Type B pancreatic cell (in vitro differentiated cells): ENCODE data around the gene CLDN22. TPM values are rescaled to one million over a fixed set of nuclear protein-coding genes. Genes with fewer than 3 reads are reported as not detected.

ENCODE experiments used
- DNase-seq: peaks from one replicate; pipeline ENCODE4 v3.0.0; 2021; ENCODE audit warnings: mixed read lengths; ENCODE audit not compliant: unreplicated experiment; ENCODE audit errors: extremely low spot score
- H3K27ac Mint-ChIP-seq: 2 replicates; pipeline ENCODE4 v1.8.0; 2021; ENCODE audit warnings: mild to moderate bottlenecking, mixed read lengths
- H3K27me3 Mint-ChIP-seq: 2 replicates; pipeline ENCODE4 v1.8.0; 2021; ENCODE audit warnings: mixed read lengths
- H3K36me3 Mint-ChIP-seq: 2 replicates; pipeline ENCODE4 v1.8.0; 2021; ENCODE audit warnings: mixed read lengths
- H3K4me1 Mint-ChIP-seq: one replicate; pipeline ENCODE4 v1.8.0; 2021; ENCODE audit warnings: mixed read lengths; ENCODE audit not compliant: unreplicated experiment
- H3K4me3 Mint-ChIP-seq: 2 replicates; pipeline ENCODE4 v1.8.0; 2021; ENCODE audit warnings: mild to moderate bottlenecking, mixed read lengths
- H3K9me3 Mint-ChIP-seq: 2 replicates; pipeline ENCODE4 v1.8.0; 2021; ENCODE audit warnings: mixed read lengths
- CTCF ChIP-seq: fragments of 200-600 bp; sonication (generic); conservative IDR thresholded peaks from 2 replicates; pipeline ENCODE4 v1.5.0; 2021; ENCODE audit warnings: antibody characterized with exemption, mild to moderate bottlenecking
- total RNA-seq: library from RNA; stranded (reverse); gene quantifications from 2 replicates; pipeline ENCODE4 v1.2.1, GENCODE V29; 2021; ENCODE audit warnings: low replicate concordance

The CLDN22 gene
- total RNA-seq, 1 donor from 2014 or later, result not detected

- Mint-ChIP-seq H3K4me3 (no peak overlapping the region), H3K4me1 (peaks cover 28% of the 10 kb centered on the region), H3K9me3 (peaks cover 11% of the 10 kb centered on the region), H3K27me3 (peaks cover 10% of the 10 kb centered on the region), H3K36me3 (peaks cover 2% of the 10 kb centered on the region), H3K27ac (no peak overlapping the region)
- no peak for DNase-seq
- TF ChIP-seq CTCF, result no peak
Measured at GRCh38 chr4:183355405-183355804, 35.3 kb upstream of the CLDN22 start.

- Mint-ChIP-seq H3K4me1 (peaks cover 30% of the 10 kb centered on the region), H3K9me3 (peaks cover 13% of the 10 kb centered on the region), H3K27me3 (peaks cover 12% of the 10 kb centered on the region), H3K27ac (no peak overlapping the region), H3K4me3 (no peak overlapping the region), H3K36me3 (peaks cover 4% of the 10 kb centered on the region)
- no peak for DNase-seq
- no peak for TF ChIP-seq CTCF
Measured at GRCh38 chr4:183354219-183354618, 34.1 kb upstream of the CLDN22 start.

GRCh38 chr4:183353557-183353956 lies 33.5 kb upstream of the CLDN22 start:
- Mint-ChIP-seq H3K27ac (no peak overlapping the region), H3K4me3 (no peak overlapping the region), H3K36me3 (peaks cover 4% of the 10 kb centered on the region), H3K9me3 (peaks cover 13% of the 10 kb centered on the region), H3K4me1 (peaks cover 30% of the 10 kb centered on the region), H3K27me3 (peaks cover 13% of the 10 kb centered on the region)
- TF ChIP-seq CTCF, result no peak
- DNase-seq, result no peak

GRCh38 chr4:183352546-183352945 lies 32.5 kb upstream of the CLDN22 start:
- Mint-ChIP-seq H3K9me3 (peaks cover 12% of the 10 kb centered on the region), H3K4me1 (peaks cover 30% of the 10 kb centered on the region), H3K36me3 (peaks cover 4% of the 10 kb centered on the region), H3K27ac (no peak overlapping the region), H3K4me3 (no peak overlapping the region), H3K27me3 (peaks cover 13% of the 10 kb centered on the region)
- DNase-seq, result no peak
- TF ChIP-seq CTCF, result no peak

- Mint-ChIP-seq H3K36me3 (peaks cover 4% of the 10 kb centered on the region), H3K4me1 (peaks cover 18% of the 10 kb centered on the region), H3K4me3 (no peak overlapping the region), H3K27me3 (peaks cover 11% of the 10 kb centered on the region), H3K27ac (no peak overlapping the region), H3K9me3 (peaks cover 8% of the 10 kb centered on the region)
- TF ChIP-seq CTCF, result no peak
- no peak for DNase-seq
Measured at GRCh38 chr4:183350317-183351071, 30.4 kb upstream of the CLDN22 start.
